Subcutaneous abdominal adipose tissue (tissue), 5 donors: ENCODE data around the gene ALG9.

Experiments
- H3K27ac ChIP-seq: one replicate; pipeline ENCODE4 v1.7.0; 2013; ENCODE audit warnings: low read depth, mild to moderate bottlenecking, inconsistent platforms, low read length, moderate library complexity
- H3K27me3 ChIP-seq, 5 donors: one replicate each; pipeline ENCODE4 v1.7.0; 2013; ENCODE audit warnings: low read length in 5 of 5, inconsistent platforms in 1 of 5; ENCODE audit not compliant: control insufficient read depth in 5 of 5, insufficient read depth in 4 of 5
- H3K36me3 ChIP-seq, 5 donors: one replicate each; pipeline ENCODE4 v1.7.0; 2013; ENCODE audit warnings: low read length in 5 of 5; ENCODE audit not compliant: control insufficient read depth in 5 of 5, insufficient read depth in 5 of 5
- H3K4me1 ChIP-seq, 5 donors: one replicate each; pipeline ENCODE4 v1.7.0; 2013; ENCODE audit warnings: low read length in 5 of 5, mild to moderate bottlenecking in 3 of 5, moderate library complexity in 1 of 5; ENCODE audit not compliant: control insufficient read depth in 5 of 5, insufficient read depth in 5 of 5
- H3K4me3 ChIP-seq, 5 donors: one replicate each; pipeline ENCODE4 v1.7.0; 2013; ENCODE audit warnings: low read length in 5 of 5, low read depth in 1 of 5
- H3K9ac ChIP-seq, 5 donors: one replicate each; pipeline ENCODE4 v1.7.0; 2013; ENCODE audit warnings: low read length in 5 of 5, mild to moderate bottlenecking in 4 of 5, moderate library complexity in 3 of 5
- H3K9me3 ChIP-seq, 5 donors: one replicate each; pipeline ENCODE4 v1.7.0; 2013; ENCODE audit warnings: low read length in 5 of 5; ENCODE audit not compliant: control insufficient read depth in 5 of 5
- donor health status: healthy.
- donor health status: healthy.
- donor health status: healthy.
- donor health status: healthy.
- donor health status: healthy.

Gene ALG9

DNA sequence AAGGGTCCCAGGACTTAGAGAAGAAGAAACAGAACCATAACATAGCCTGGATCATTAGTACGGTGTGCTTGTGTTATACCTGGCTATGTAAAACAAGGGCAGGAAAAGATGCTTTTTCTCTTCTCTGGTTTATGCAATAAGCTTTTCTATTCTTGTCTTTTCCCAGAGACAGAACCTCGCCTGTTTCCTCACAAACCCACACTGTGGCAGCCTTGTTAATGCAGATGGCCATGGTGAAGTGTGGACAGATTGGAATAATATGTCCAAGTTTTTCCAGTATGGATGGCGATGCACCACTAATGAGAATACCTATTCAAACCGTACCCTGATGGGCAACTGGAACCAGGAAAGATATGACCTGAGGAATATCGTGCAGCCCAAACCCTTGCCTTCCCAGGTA is 10.8 kb upstream of the ALG9 start:
- Histone ChIP-seq H3K4me1 (peaks cover 3 to 15% (median 14%) of the 10 kb centered on the region in 5 donors), H3K27ac (no peak overlapping the region), H3K27me3 (no peaks in the 10 kb centered on the region), H3K36me3 (no peaks in the 10 kb centered on the region), H3K9me3 (no peaks in the 10 kb centered on the region), H3K9ac (no peak overlapping the region), H3K4me3 (no peak overlapping the region)

GRCh38 chr11:111879637-111879960 is 8.2 kb upstream of the ALG9 start:
- H3K27me3 ChIP-seq: no peaks in the 10 kb centered on the region
- peaks cover 3 to 15% (median 14%) of the 10 kb centered on the region in 5 donors for H3K4me1 ChIP-seq
- no peaks in the 10 kb centered on the region for H3K9me3 ChIP-seq
- H3K36me3 ChIP-seq: peaks cover 2 to 16% (median 10%) of the 10 kb centered on the region in 5 donors
- peak overlapping the region; percentile 77 to 97 (median 82) for H3K4me3 ChIP-seq
- peak overlapping the region; percentile 94 for H3K27ac ChIP-seq
- H3K9ac ChIP-seq: peak overlapping the region; percentile 66 to 85 (median 74)

DNA sequence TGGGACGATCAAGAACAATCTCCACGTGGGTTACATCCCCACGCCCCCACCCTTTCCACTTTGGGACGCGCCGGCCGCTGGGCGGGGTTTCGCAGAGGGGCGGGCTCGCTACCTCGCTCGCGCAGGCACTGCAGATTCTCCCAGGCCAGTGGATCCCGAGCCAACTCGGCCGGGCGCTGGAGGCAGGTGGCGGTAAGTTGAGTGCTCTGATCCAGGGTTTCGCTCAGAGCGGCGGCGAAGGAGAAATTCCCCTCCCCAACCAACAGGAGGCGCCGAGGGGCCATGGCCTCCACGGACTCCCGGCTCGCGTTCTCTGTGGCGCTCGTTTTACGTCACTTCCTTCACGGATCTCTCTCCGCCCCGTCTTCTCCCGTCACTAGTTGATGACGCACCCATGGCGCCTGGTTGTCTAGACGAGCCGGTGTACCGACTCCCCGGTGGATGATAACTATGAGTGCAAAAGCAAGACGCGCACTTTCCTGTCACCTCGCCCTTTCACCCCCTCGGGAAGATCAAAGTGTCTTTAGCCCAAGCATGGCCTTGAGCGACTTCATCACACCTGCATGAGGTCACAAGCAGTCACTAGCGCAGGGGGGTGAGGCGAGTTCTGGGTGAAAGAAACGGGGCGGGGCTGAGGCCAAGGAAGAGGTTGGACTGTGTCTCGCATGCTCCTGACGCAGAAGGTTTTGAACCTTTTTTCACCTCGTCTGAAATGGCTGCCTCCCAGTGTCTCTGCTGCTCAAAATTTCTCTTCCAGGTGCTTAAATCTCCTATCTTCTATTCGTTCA is 7.7 kb upstream of the ALG9 start, which contains the start of the genes CFAP68 and FDXACB1:
CFAP68 (plus strand) TSS at position 693 of the 788 bp plus-strand sequence; CDS start at position 713, 20 bp downstream.
FDXACB1 (minus strand) TSS at position 317 of the 788 bp plus-strand sequence; CDS start at position 284, 33 bp downstream.
- peaks cover 3 to 15% (median 14%) of the 10 kb centered on the region in 5 donors for H3K4me1 ChIP-seq
- no peaks in the 10 kb centered on the region for H3K27me3 ChIP-seq
- peak within 1 kb of the TSS; percentile 77 to 97 (median 82) for H3K4me3 ChIP-seq
- H3K9me3 ChIP-seq: no peaks in the 10 kb centered on the region
- H3K9ac ChIP-seq: peak within 1 kb of the TSS; percentile 66 to 85 (median 74)
- peak within 1 kb of the TSS; percentile 94 for H3K27ac ChIP-seq
- H3K36me3 ChIP-seq: peaks cover 2 to 16% (median 10%) of the 10 kb centered on the region in 5 donors

DNA sequence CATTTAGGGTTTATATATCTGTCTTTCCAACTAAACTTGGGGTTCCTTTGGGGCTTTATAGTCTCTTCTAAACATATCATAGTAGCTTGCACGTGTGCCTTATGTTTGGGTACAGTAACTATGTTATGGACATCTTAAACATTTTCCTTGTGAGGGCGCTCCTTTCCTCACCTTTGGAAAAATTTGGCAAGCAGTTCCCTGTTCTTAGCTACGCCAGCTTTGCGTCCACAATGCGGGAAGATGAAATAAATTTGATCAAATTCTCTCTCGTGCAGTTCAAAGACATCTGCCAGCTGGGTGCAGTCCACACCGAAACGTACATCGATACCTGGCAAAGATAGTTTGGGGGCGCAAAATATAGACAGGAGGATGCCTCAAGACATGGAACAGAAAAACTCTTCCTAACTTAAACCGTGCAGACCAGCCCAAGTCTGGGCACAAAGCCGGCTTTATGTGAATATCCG is 7.0 kb upstream of the ALG9 start:
- Histone ChIP-seq H3K9me3 (no peaks in the 10 kb centered on the region), H3K4me1 (peaks cover 3 to 15% (median 14%) of the 10 kb centered on the region in 5 donors), H3K27ac (peak overlapping the region; percentile 94), H3K27me3 (no peaks in the 10 kb centered on the region), H3K4me3 (peak overlapping the region; percentile 77 to 95 (median 82)), H3K9ac (peak overlapping the region; percentile 66 to 85 (median 74)), H3K36me3 (peaks cover 2 to 16% (median 10%) of the 10 kb centered on the region in 5 donors)

DNA sequence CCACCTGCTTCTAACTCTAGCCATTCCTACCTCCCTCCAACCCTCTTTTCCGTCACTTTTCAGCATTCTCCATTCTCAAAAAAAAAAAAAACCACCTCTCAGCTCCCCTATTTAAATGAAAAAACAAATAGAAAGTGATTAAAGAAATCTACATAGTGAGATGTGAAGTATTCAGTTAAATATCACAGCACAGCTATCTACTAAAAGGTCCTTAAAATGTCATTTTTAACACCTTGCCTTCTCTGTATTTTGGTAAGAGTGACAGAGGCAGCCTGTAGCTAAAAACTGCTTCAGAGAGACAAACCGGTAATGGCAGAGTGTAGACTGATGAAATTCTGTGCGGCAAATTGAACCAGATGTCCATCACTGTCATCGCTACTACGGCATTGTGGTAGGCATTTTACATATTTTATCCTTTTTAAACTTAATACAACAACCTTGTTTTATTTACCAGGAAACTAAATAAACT is 346 bp upstream of the ALG9 start:
- Histone ChIP-seq H3K9me3 (no peaks in the 10 kb centered on the region), H3K9ac (peak overlapping the region in 4 of 5 donors; percentile 83 to 93 (median 88)), H3K4me3 (peak overlapping the region; percentile 81 to 95 (median 95))

GRCh38 chr11:111870522-111870885 is 877 bp downstream of the ALG9 start:
- H3K27ac ChIP-seq: peak overlapping the region; percentile 85
- no peaks in the 10 kb centered on the region for H3K9me3 ChIP-seq
- H3K4me1 ChIP-seq: peaks cover 3 to 20% (median 16%) of the 10 kb centered on the region in 5 donors
- no peaks in the 10 kb centered on the region for H3K27me3 ChIP-seq
- H3K9ac ChIP-seq: peak overlapping the region; percentile 82 to 93 (median 84)
- peaks cover 19 to 36% (median 25%) of the 10 kb centered on the region in 5 donors for H3K36me3 ChIP-seq
- H3K4me3 ChIP-seq: peak overlapping the region; percentile 81 to 98 (median 95)

More for the DNA sequence above, 346 bp upstream of the ALG9 start:
- Histone ChIP-seq H3K36me3 (peaks cover 15 to 34% (median 26%) of the 10 kb centered on the region in 5 donors), H3K4me1 (peaks cover 3 to 20% (median 16%) of the 10 kb centered on the region in 5 donors), H3K27ac (peak overlapping the region; percentile 85), H3K27me3 (no peaks in the 10 kb centered on the region)

DNA sequence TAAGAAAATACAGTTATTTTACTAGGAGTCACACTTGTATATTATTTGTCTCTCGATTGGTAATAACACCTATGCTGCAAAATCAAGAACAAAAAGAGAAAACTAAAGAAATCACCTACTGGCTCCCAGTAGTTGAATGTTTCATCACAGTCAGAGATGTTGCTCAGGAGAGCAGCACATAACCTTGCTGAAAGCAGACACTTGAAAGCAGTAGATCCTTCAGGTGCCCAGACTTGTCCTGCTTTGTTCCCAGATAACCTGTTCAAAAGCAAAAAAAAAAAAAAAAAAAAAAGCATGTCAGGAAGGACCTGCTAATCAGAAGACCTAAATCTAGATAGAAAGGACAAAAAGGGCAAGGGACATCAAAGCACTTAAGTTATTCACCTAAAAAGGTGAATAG is 1.3 kb downstream of the ALG9 start:
- Histone ChIP-seq H3K9ac (peak overlapping the region in 1 of 5 donors; percentile 92), H3K27me3 (no peaks in the 10 kb centered on the region), H3K36me3 (peaks cover 22 to 36% (median 23%) of the 10 kb centered on the region in 5 donors), H3K9me3 (no peaks in the 10 kb centered on the region), H3K27ac (no peak overlapping the region), H3K4me1 (peaks cover 3 to 20% (median 16%) of the 10 kb centered on the region in 5 donors), H3K4me3 (peak overlapping the region in 4 of 5 donors; percentile 81 to 95 (median 95))

DNA sequence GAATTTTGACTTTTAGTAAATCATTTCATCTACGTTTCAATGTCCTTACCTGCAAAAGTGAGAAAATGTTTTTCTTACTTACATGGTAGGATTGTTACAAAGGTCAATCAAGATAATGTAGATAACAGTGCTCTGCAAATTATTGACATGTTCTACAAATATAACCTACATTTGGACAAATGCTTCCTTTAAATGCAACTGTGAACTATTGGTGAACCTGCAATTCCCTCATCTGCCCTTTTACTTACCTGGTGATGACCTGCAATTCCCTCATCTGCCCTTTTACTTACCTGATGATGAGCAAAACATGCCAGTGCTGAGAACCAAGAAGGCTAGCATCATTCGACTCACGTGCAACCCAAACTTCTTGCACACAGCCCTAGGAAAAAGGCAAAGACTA is 11.1 kb downstream of the ALG9 start:
- Histone ChIP-seq H3K4me3 (no peak overlapping the region), H3K27me3 (no peaks in the 10 kb centered on the region), H3K36me3 (peaks cover 36 to 56% (median 41%) of the 10 kb centered on the region in 5 donors), H3K9me3 (no peaks in the 10 kb centered on the region), H3K4me1 (no peaks in the 10 kb centered on the region), H3K9ac (no peak overlapping the region), H3K27ac (no peak overlapping the region)

DNA sequence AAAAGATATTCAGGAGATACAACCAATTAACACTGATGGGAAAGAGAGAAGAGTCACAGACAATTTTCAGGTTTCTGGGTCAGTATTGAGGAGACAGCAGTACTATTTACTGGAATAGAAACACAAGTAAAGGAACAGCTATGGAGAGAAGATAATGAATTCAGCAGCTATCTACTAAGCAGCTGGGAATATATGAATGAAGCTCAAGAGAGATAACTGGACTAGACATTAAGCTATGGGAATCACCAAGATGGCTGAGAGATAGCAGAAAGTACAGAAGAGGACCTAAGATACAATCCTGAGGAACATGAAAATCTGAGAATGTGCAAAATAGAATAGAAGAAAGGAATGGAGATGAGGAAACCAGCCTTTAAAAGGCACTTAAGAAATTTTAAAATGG is 15.9 kb downstream of the ALG9 start:
- no peak overlapping the region for H3K9ac ChIP-seq
- no peak overlapping the region for H3K4me3 ChIP-seq
- H3K4me1 ChIP-seq: peaks cover 0 to 5% (median 0%) of the 10 kb centered on the region in 5 donors
- H3K27ac ChIP-seq: no peak overlapping the region
- H3K27me3 ChIP-seq: no peaks in the 10 kb centered on the region
- H3K36me3 ChIP-seq: peaks cover 34 to 68% (median 38%) of the 10 kb centered on the region in 5 donors
- H3K9me3 ChIP-seq: no peaks in the 10 kb centered on the region

DNA sequence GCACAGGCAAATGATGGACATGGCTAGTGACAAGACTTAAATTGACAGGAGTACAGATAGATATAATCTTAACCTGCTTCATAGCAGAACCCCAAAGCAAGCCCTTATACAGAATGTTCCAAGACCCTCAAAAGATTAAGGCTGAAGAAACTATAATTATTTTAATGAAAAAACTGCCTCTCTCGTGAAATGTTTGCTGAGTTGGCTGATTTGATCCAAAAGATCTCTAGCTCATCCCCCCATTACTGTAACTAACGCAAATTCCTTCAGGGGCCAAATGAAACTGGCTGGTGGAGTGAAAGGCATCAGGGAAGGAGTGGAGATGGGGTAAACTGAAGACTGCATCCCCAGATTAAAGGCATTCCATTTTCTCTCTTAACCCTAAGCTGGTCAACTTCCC is 19.3 kb downstream of the ALG9 start:
- Histone ChIP-seq H3K4me3 (no peak overlapping the region), H3K36me3 (peaks cover 17 to 50% (median 28%) of the 10 kb centered on the region in 5 donors), H3K4me1 (peaks cover 0 to 15% (median 9%) of the 10 kb centered on the region in 5 donors)

More for the DNA sequence above, 19.3 kb downstream of the ALG9 start:
- peak overlapping the region; percentile 63 for H3K27ac ChIP-seq
- peak overlapping the region in 2 of 5 donors; percentile 21 to 62 for H3K9ac ChIP-seq
- H3K27me3 ChIP-seq: no peaks in the 10 kb centered on the region
- H3K9me3 ChIP-seq: no peaks in the 10 kb centered on the region
